NCI-H2107 treated with DMSO at 0.1 percent for 48 hours (cell line): ENCODE results near the gene LY6G5B.
"Not testable (repeated sequence)": the region's sequence is repeated elsewhere in the genome, so short reads cannot be mapped to it uniquely, and the experiment has no call there.

Experiments used
- DNase-seq: peaks from one replicate; lab custom pipeline; 2025; ENCODE audit not compliant: unreplicated experiment; lab: John Stamatoyannopoulos, UW

Gene LY6G5B

DNA sequence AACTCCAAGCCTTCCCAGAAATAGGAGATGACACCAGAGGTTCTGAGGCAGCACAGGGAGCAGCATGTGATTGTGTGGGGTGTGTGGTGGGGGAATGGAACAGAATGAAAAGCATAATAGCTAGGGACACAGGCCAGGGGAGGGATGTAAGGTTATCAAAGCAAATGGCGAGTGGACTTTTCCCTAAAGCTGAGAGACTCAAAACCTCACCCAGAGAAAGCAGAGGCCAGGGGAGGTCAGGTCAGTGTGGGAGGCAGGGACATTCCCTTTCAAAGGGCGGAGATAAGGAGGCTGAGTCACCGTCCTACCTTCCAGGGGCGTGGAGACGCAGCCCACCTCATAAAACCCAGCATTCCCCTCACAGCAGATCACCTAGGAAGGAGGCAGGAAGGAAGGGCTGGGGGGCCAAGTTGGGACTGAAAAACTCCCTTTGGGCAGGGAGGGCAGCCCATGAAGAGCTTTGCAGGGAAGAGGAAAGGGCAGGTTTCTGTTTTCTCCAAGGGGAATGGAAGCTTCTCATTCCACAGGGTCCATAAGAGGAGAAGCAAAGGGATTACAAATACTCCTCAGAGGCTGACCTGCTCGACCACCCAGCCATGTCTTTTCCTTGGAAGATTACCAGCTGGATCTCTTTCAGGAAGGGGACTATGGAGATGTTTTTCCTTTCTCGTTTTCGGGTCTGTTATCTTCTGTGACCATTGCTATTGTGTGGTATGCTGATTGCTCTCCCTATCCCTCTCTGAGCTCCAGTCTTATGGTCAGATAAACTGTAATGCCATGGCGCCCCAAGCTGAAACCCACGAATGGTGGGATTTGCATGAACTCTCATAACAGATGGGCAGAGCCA, 20.7 kb downstream of the LY6G5B start:
- DNase-seq = no peak

DNA sequence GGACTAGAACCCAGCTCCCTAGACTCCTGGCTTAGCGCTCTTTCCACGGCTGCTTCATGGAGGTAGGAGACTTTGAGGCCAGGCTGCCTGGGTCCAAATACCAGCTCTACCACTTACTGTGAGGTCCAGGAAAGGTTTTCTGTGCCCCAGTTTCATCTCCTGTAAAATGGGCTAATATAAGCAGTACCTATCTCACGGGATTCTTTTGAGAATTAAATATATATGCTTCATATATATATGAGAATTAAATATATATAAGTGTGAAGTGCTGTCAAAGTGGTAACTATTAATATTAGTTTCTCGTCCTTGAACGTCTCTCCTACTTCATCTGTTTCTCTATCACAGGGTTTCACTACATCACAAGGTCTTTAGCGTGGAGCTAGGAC, 21.3 kb downstream of the LY6G5B start:
- no peak for DNase-seq

DNA sequence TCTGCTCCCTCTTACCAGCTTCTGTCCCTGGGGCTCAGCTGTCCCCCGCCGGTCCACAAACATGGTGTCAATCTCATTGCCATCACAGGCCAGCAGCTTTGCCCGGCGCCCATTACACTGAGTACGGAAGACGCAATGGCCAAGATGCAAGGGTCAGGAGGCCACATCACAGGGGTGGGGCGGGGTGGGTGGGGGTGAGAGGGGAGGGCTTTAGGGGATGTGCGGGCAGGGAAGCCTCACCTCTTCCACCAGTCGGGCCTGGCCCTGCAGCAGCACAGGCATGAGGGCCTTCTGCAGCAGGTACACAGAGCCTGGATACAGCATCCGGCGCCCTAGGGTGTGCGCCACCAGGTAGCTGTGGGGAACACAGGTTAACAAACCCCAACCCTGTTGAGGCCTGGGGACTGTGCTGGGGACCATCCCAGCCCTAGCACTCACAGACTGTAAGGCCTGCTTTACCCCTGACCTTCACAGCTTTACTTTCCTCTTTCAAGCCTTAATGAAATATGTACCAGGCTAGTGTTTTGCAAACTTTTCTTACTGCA, 21.9 kb downstream of the LY6G5B start:
- no peak for DNase-seq

DNA sequence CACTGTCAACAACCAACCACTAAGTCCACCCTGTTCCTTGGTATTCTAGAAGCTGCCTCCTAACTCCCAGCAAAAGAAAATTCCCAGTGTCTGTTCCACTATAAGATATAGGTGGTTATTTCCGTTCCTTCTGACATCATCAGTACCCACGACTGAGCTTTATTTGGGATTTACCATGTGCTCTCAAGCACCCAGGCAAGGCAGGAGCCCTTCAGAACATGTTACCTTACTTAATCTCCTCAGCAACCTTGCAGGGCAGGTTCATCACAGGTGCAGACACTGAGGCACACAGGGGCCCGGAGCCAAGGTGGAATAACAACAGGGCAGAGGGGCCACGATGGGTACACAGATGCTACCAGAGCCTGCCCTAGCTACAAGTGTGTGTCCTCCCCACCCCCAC, 22.6 kb downstream of the LY6G5B start:
- no peak for DNase-seq

DNA sequence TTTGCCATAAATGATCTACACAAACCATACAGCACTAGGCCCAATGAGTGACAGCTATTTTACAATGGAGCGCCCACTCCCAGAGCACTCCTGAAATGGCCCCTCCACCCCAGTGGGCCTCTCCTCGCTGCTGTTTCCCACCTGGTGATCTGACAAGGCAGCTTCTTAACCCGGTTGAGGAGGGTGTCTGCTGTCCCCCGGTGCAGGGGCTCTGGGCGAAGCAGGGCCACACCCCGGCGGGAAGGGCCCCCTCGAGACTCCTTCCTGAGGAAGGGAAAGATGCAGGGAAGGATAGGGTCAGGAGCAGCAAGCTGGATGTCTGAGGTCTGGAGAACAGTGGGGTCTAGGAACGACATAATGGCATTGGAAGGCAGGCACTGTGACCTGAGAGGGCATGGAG, 23.1 kb downstream of the LY6G5B start:
- DNase-seq = no peak

DNA sequence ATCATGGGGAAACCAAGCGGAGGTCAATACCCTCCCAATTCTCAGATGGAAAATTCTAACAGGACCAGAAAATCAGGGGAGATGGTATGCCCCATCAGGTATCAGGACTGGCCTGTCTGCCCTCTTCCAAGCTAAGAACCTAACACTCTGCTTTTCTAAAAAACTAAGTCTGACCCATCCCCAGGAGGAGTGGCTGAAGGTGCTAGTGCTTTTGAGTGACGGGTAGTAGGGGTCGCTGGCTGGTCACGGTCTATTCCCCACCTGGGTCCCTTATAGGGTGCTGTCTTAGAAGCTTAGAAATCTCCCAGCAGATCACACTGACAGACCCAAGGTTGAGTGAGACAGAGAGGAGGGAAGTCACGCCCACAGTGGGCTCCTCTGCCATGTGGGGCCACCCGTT, 23.8 kb downstream of the LY6G5B start:
- no peak for DNase-seq

DNA sequence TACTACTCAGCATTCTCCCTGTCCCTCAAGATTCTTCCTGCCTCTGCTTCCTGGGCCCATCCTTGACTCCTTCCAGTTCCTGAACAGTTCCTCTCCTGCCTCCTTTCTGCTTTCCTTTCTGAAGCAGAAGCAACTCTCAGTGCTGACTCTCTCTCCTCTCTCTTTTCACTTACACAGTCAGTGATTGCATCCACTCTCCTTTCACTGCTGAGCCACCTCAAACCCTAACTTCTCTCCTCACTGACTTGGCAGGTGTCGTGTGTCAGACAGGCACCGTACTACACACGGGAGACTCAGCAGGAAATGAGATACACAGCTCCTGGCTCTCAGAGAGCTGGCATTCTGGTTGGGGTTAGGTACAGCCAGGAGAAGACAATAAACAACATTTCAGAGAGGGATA, 27.8 kb downstream of the LY6G5B start:
- DNase-seq = peak; percentile 17

DNA sequence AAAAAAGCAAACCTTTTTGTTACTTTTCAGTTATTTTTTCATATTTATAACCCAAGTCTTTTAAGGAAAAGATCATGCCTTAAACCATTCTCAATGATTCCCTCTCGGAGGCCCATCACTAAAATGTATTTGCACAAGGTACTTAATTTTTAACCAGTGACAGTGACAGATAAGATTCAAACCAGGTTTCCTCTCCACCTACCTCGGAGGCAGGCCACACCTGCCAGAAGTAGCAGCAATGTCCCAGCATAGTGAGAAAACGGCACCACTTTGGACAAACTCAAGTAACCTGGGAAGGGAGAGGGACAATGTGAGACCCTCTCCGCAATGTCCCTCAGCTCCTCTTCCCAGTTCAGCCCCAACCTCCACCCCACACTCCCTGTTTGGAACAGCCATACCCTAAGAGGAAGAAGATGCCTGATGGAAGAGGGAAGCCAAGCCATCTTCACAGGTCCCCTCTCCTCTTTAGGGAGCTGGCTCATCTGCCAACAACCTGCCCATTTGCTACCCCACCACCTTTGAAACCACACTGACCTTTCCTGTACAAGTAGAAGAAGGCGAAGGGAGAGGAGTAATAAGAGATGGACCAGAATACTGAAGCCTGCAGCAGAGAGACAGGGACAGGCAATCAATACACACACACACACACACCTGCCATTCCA, 31.1 kb downstream of the LY6G5B start:
- DNase-seq = no peak

DNA sequence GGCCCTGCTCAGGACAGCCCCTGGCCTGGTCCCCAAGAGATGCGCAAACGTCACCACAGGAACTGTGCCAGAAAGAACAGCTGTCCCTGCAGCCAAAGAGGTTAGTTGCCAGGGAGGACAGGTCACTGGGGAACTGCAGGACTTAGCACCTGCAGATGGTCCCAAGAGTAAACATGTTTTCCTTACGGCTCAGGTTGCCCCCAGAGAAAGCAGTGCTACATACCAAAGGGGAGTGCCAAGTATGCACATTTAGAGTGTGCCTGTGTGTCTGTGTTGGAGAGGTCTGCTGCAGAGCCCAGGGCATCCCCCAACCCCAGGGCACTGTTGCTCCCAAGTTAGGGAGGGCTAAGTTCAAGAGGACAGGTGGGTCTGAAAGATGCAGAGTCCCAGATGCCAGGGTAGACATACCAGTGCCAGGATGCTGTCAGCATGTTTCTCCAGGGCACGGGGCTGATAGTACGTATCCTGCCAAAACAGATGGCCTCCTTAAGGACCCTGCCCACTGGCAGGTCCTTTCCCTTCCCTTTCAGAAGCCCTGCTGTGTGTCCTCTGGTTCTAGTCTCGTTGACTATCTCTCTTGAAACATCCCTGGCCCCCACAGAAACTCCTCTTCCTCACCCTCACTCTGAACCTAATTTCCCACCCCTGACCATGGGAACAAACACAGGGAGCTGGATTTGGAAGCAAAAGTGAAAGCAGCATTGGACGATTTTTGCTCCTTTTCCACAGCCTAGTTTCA, 32.1 kb downstream of the LY6G5B start:
- DNase-seq = peak; percentile 17

DNA sequence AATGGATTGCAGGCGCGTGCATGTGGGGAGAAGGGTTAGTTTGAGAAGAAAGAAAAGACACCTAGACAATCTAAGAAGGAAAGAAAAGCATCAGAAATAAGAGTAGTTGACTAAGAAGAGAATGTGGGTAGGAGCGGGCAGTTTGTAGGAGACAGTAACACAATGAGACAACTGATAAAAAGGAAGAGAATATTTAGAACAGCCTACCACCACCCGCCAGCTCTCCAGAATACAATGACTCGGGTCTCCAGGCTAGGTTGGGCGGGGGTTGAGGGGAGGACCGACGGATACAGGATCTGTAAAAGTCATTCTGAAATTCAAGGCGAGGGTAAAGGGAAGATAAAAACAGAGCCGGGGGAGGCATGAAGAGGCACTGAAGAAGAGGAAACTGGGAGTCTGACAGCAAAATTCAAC, 32.6 kb downstream of the LY6G5B start:
- no peak for DNase-seq

DNA sequence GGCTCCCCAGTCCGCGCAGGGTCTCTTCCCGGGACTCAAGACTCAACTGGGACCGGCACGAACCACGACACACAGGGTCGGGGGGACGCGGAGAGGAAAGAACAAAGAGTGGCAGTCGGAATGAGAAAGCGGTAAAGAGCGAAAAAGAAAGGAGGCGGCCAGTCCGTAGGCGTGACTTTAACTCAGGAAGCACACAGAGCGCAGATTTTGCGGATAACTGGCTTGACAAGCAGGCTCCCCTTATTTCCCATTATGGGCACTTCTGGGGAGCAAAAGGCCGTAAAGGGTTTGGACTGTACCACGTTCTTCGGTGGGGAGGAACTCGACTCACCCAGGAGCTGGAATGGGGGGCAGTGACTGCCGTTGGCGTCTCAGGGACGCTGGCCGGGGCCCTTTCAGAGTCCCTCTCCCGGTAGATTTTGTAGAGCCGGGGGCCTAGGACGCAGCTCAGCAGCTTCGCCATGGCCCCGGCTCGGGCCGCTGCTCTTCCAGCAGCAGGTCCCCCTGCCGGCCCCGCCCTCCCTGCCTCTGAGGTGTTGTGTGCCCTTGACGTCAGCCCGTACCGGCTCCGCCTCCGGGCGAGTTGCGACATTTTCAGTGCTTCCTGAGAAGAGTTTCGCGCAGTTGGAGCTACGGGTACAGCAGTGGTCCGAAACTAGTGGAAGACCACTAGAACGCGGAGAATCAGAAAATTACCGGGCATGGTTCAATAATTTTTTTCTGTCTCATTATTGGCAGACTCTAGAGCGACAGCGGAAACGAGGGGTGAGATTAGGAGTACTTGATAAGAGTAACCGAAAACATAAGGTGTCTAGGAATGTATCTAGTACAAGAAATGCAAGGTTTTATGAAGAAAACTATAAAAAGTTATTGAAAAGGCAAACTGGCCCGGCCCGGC, 33.3 kb downstream of the LY6G5B start, which contains the start of gene ABHD16A:
Gene ABHD16A (minus strand): TSS at position 506 of the 898 bp plus-strand sequence. CDS start 43 bp downstream, at position 463.
- DNase-seq = peak; percentile 82

DNA sequence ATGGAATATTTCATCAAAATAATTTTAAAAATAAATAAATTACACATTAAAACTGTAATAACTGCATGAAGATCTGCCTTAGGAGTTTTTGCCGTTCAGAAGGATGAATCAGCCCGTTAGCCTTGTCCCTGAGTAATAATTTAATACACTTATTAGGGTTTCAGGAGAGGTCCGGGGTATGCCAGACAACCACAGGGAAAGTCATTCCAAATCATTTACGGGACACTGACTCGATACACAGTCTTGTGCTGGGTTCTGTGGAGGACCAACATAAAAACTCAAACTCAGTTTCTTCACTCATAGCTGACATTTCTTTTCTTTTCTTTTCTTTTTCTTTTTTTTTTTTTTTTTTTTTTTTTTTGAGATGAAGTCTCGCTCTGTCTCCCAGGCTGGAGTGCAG, 36.2 kb downstream of the LY6G5B start:
- DNase-seq = no peak

DNA sequence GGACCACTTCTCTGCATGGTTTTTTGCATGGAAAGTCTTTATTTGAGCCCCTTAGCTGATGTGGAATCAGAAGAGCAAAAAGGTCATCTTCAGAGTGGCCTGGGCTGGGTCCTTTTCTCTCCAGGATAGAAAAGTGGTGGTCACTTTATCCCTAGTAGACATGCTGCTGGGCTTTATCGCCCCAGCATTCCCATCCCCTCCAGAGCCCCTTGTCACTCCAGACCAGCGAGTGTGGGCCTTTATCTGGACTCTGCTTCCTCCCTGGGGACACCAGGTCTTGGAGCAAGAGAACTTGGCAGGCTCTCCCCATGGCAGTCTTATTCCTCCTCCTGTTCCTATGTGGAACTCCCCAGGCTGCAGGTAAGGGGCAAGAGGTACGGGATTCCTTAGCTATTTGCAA, 36.8 kb downstream of the LY6G5B start, which contains the start of gene LY6G6F:
Gene LY6G6F (plus strand): TSS at position 268 of the 400 bp plus-strand sequence. CDS start 41 bp downstream, at position 309.
- DNase-seq = no peak

DNA sequence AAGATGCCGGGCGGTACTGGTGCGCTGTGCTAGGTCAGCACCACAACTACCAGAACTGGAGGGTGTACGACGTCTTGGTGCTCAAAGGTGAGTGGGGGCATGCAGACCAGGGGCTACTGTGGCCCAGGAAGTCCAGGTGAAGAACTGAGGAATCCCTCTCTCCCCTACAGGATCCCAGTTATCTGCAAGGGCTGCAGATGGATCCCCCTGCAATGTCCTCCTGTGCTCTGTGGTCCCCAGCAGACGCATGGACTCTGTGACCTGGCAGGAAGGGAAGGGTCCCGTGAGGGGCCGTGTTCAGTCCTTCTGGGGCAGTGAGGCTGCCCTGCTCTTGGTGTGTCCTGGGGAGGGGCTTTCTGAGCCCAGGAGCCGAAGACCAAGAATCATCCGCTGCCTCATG, 37.9 kb downstream of the LY6G5B start:
- DNase-seq = no peak

DNA sequence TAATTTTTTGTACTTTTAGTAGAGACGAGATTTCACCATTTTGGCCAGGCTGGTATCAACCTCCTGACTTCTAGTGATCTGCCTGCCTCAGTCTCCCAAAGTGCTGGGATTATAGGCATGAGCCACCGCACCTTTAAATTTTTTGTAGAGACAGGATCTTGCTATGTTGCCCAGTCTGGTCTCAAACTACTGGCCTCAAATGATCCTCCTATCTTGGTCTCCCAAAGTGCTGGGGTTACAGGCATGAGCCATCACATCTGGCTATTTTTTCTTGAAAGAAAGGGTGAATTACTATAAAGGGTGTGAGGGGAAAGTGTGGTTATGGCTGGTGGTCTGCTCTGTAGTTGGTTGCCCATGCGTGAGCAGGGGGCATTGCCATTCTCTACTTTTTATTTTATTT, 38.4 kb downstream of the LY6G5B start:
- no peak for DNase-seq

DNA sequence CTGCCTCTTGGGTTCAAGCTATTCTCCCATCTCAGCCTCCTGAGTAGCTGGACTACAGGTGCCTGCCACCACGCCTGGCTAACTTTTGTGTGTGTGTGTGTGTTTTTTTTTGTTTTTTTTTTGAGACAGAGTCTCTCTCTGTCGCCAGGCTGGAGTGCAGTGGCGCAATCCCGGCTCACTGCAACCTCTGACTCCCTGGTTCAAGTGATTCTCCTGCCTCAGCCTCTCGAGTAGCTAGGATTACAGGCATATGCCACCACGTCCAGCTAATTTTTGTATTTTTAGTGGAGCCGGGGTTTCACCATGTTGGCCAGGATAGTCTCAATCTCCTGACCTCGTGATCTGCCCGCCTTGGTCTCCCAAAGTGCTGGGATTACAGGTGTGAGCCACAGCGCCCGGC, 39.4 kb downstream of the LY6G5B start:
- DNase-seq = not testable (repeated sequence)

DNA sequence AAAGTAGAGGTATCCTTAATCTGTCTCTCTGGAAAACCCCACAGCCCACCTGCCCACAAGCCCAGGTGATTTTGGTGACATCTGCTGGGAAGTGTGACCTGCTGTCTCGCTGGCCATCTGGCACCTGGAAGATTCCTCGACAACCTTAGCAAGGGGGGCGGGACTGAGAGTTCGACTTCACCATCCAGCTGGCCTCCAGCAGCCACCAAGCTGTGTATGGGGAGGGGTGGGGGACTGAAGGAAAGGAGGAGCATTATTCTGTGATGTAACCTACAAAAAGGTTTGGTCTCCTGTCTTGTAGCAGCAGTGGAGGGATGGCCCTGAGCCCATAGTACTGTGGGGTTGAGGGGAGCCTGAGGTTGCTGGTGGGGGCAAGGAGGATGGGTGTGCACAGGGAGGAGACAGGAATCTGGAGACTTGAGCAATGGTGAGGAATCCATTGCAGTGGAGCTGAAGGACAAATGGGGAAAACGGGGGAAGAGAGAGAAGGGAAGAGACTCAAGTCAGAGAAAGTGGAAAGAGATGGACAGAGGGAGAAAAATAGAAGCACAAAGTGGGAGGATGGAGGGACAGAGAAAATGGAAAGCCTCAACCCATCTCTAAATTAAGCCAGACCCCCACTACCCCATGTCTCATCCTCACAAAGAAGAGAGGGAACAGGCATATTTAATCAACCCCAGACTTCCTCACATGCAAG, 40.9 kb downstream of the LY6G5B start:
- DNase-seq = no peak

DNA sequence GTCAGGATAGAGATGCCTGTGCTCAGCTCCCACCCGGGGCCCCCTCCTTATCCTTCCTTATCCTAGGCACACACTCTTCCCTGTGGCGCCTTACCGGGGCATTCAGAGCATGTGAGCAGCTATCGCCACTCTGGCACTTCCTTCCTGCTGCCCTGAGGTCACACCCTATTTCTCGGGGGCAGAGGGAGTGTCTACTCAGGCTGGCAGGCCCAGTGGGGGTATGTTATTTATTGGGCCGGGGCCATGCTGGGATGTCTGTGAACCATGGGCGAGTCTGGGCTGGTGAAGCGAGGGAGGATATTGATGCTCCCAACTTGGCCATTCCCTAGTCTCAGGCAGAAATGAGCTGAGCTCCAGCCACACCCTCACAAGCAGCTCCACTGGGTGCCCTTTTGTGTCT, 41.5 kb downstream of the LY6G5B start:
- DNase-seq = no peak

DNA sequence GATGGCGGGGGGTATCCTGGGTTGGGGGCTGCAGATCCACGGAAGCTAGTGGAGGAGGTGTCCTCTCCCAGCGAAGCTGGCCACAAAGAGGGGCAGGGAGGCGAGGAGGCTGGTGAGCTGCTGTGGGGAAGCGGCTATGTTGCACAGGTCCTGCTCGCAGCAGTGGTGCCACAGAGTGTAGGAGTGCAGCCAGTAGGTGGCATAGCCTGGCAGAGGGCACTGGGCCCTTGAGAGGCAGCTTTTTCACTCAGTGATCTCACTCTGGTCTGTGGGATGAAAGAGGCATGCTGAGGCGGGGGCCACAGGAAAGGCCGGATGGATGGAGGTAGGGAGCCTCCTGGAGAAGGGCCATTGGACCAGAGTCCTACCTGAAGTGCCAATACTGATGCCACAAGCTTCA, 42.5 kb downstream of the LY6G5B start:
- no peak for DNase-seq

DNA sequence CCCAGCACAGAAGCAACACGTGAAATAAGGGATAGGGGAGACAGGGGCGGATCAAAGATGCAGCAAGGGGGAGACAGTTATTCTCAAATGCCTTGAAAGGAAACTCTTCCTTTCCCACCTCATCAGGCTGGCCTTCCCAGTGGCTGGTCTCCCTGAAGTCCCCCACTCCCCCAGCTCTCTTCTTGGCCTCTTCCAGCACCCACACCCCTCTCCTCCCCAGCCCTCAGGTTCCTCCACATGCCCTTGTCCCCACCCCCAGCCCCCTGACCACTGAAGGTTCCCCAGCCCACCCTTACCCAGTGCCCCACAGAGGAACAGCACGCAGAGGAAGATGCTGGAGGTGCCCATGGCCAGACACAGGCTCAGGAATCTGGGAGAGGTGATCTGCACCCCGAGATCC, 43.7 kb downstream of the LY6G5B start:
- DNase-seq = no peak
